ENCODE measurements around the gene ATF1.
"Not testable (repeated sequence)": the region's sequence is repeated elsewhere in the genome, so short reads cannot be mapped to it uniquely, and the experiment has no call there.

ATF1 gene

DNA sequence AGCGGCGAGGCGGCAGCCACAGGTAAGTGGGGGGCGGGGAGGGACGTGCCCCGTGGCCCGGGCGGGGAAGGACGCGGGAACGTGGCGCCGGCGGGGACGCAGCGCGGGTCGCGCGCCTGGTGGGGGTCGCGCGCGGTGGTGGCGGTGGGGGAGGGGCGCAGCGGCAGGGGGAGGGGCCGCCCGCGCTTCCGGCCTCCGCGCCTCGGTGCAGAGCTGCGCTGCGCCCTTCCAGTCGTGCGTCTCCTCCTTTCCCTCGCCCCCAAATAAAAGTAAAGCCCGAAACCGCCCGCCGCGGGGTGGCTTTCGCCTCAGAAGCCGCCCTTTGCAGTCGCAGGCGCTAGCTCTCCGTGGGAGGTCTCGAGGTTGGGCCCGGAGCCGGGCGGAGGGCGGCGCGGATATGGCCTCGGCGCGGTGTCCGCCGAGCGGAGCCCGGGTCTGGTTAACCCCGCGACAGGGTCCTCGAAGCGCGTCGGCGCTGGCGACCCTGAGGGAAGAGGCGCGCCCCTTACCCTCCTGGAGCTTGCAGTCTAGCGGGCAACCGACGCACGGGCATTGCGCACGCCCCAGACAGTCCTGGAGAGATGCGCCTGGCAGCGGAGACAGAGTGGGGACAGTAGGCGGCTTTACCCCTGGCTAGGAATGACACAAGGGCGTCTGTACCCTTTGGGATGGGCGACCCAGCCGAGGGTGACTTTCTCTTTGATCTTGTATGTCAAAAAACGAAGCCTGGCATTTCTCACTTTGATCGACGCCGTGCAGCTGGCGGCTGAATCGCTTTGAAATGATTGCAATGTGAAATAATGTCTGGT lies 589 bp downstream of the ATF1 start:
- peaks cover 17% of the 10 kb centered on the region for H3K4me1 ChIP-seq (ENCODE audit: control insufficient read depth, insufficient read depth, low read length)

GRCh38 chr12:50765095-50765911 lies 1.4 kb downstream of the ATF1 start:
- peak overlapping the region; percentile 69 for H3K9ac ChIP-seq (ENCODE audit: low read length)
- H3K4me1 ChIP-seq (ENCODE audit: control insufficient read depth, insufficient read depth, low read length) = peaks cover 17% of the 10 kb centered on the region
- no peaks in the 10 kb centered on the region for H3K9me3 ChIP-seq (ENCODE audit: control insufficient read depth, low read length)
- peak overlapping the region; percentile 82 for H3K4me3 ChIP-seq (ENCODE audit: low read length)
- H3K36me3 ChIP-seq (ENCODE audit: control insufficient read depth, insufficient read depth, low read length) = no peaks in the 10 kb centered on the region
- H3K27me3 ChIP-seq (ENCODE audit: control insufficient read depth, insufficient read depth, low read length) = no peaks in the 10 kb centered on the region

More for the DNA sequence above, 589 bp downstream of the ATF1 start:
- Histone ChIP-seq H3K9me3 (ENCODE audit: control insufficient read depth, low read length) (no peaks in the 10 kb centered on the region), H3K9ac (ENCODE audit: low read length) (peak overlapping the region; percentile 69), H3K4me3 (ENCODE audit: low read length) (peak overlapping the region; percentile 82), H3K36me3 (ENCODE audit: control insufficient read depth, insufficient read depth, low read length) (no peaks in the 10 kb centered on the region), H3K27me3 (ENCODE audit: control insufficient read depth, insufficient read depth, low read length) (no peaks in the 10 kb centered on the region)

DNA sequence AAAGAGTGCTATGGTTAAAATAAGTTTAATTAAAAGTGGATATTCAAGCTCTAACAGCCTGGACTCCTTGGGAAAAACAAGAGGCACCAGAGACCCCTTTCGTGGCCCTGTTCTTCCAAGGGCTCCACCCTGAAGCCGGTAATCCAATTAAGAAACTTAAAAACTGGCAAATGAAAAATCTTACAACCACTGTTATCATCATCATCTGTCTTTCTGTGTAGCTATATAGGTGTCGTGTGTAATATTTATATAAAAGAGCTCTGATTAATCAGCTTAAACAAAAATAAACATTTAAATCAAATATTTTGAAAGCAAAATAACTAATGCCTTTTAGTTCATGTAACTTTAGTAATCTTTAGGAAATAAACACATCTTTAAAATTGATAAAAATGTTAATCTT lies 4.5 kb downstream of the ATF1 start:
- no peaks in the 10 kb centered on the region for H3K9me3 ChIP-seq (ENCODE audit: control insufficient read depth, low read length)
- no peaks in the 10 kb centered on the region for H3K36me3 ChIP-seq (ENCODE audit: control insufficient read depth, insufficient read depth, low read length)
- peaks cover 17% of the 10 kb centered on the region for H3K4me1 ChIP-seq (ENCODE audit: control insufficient read depth, insufficient read depth, low read length)
- H3K27me3 ChIP-seq (ENCODE audit: control insufficient read depth, insufficient read depth, low read length) = no peaks in the 10 kb centered on the region
- no peak overlapping the region for H3K4me3 ChIP-seq (ENCODE audit: low read length)
- H3K9ac ChIP-seq (ENCODE audit: low read length) = no peak overlapping the region

GRCh38 chr12:50768813-50769212 lies 4.9 kb downstream of the ATF1 start:
- not testable (repeated sequence) for H3K36me3 ChIP-seq (ENCODE audit: control insufficient read depth, insufficient read depth, low read length); H3K27me3 ChIP-seq (ENCODE audit: control insufficient read depth, insufficient read depth, low read length); H3K9me3 ChIP-seq (ENCODE audit: control insufficient read depth, low read length); H3K4me3 ChIP-seq (ENCODE audit: low read length); H3K9ac ChIP-seq (ENCODE audit: low read length)
- peaks cover 17% of the 10 kb centered on the region for H3K4me1 ChIP-seq (ENCODE audit: control insufficient read depth, insufficient read depth, low read length)

DNA sequence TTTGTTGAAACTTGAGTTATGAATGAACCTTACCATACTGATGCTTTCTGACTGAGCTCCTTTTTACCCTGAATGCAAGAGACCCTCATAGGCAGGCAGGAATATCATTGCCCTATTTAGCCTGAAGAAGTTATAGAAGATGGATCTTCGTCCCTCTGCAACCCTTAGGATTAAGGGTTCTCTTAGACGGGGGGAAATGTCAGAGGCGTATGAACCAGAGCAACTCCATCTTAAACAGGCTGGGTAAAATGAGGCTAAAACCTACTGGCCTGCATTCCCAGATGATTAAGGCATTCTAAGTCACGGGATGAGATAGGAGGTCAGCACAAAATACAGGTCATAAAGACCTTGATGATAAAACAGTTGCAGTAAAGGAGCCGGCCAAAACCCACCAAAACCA lies 7.5 kb downstream of the ATF1 start:
- H3K9ac ChIP-seq (ENCODE audit: low read length) = no peak overlapping the region

DNA sequence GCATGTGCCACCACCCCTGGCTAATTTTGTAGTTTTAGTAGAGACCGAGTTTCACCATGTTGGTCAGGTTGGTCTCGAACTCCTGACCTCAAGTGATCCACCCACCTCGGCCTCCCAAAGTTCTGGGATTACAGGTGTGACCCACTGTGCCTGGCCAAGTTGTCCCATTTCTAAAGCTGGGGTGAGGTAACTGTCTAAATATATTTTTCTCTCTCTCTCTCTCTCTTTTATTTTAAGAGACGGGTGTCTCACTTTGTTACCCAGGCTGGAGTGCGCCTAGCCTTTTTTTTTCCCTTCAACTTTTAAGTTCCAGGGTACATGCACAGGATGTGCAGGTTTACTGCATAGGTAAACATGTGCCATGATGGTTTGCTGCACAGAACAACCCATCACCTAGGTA lies 8.6 kb downstream of the ATF1 start:
- H3K27me3 ChIP-seq (ENCODE audit: control insufficient read depth, insufficient read depth, low read length) = no peaks in the 10 kb centered on the region

More for the DNA sequence above, 7.5 kb downstream of the ATF1 start:
- no peaks in the 10 kb centered on the region for H3K36me3 ChIP-seq (ENCODE audit: control insufficient read depth, insufficient read depth, low read length)
- no peak overlapping the region for H3K4me3 ChIP-seq (ENCODE audit: low read length)
- peaks cover 16% of the 10 kb centered on the region for H3K4me1 ChIP-seq (ENCODE audit: control insufficient read depth, insufficient read depth, low read length)
- no peaks in the 10 kb centered on the region for H3K9me3 ChIP-seq (ENCODE audit: control insufficient read depth, low read length)
- no peaks in the 10 kb centered on the region for H3K27me3 ChIP-seq (ENCODE audit: control insufficient read depth, insufficient read depth, low read length)

DNA sequence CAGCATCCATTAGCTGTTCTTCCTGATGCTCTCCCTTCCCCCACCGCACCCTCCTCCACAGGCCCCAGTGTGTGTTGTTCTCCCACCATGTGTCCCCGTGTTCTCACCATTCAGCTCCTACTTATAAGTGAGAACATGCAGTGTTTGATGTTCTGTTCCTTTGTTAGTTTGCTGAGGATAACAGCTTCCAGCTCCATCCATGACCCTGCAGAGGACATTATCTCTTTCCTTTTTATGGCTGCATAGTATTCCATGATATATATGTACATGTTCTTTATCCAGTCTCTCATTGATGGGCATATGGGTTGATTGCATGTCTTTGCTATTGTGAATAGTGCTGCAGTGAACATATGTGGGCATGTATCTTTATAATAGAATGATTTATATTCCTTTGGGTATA lies 9.0 kb downstream of the ATF1 start:
- H3K27me3 ChIP-seq (ENCODE audit: control insufficient read depth, insufficient read depth, low read length) = no peaks in the 10 kb centered on the region
- no peaks in the 10 kb centered on the region for H3K9me3 ChIP-seq (ENCODE audit: control insufficient read depth, low read length)
- peaks cover 16% of the 10 kb centered on the region for H3K4me1 ChIP-seq (ENCODE audit: control insufficient read depth, insufficient read depth, low read length)
- H3K9ac ChIP-seq (ENCODE audit: low read length) = no peak overlapping the region
- H3K36me3 ChIP-seq (ENCODE audit: control insufficient read depth, insufficient read depth, low read length) = no peaks in the 10 kb centered on the region
- H3K4me3 ChIP-seq (ENCODE audit: low read length) = no peak overlapping the region

More for the DNA sequence above, 8.6 kb downstream of the ATF1 start:
- Histone ChIP-seq H3K9ac (ENCODE audit: low read length) (no peak overlapping the region), H3K9me3 (ENCODE audit: control insufficient read depth, low read length) (no peaks in the 10 kb centered on the region), H3K4me3 (ENCODE audit: low read length) (no peak overlapping the region), H3K36me3 (ENCODE audit: control insufficient read depth, insufficient read depth, low read length) (no peaks in the 10 kb centered on the region), H3K4me1 (ENCODE audit: control insufficient read depth, insufficient read depth, low read length) (peaks cover 16% of the 10 kb centered on the region)

GRCh38 chr12:50775251-50775650 lies 11.3 kb downstream of the ATF1 start:
- Histone ChIP-seq H3K36me3 (ENCODE audit: control insufficient read depth, insufficient read depth, low read length) (no peaks in the 10 kb centered on the region), H3K4me1 (ENCODE audit: control insufficient read depth, insufficient read depth, low read length) (peaks cover 5% of the 10 kb centered on the region), H3K9me3 (ENCODE audit: control insufficient read depth, low read length) (no peaks in the 10 kb centered on the region), H3K4me3 (ENCODE audit: low read length) (no peak overlapping the region), H3K9ac (ENCODE audit: low read length) (no peak overlapping the region), H3K27me3 (ENCODE audit: control insufficient read depth, insufficient read depth, low read length) (no peaks in the 10 kb centered on the region)

DNA sequence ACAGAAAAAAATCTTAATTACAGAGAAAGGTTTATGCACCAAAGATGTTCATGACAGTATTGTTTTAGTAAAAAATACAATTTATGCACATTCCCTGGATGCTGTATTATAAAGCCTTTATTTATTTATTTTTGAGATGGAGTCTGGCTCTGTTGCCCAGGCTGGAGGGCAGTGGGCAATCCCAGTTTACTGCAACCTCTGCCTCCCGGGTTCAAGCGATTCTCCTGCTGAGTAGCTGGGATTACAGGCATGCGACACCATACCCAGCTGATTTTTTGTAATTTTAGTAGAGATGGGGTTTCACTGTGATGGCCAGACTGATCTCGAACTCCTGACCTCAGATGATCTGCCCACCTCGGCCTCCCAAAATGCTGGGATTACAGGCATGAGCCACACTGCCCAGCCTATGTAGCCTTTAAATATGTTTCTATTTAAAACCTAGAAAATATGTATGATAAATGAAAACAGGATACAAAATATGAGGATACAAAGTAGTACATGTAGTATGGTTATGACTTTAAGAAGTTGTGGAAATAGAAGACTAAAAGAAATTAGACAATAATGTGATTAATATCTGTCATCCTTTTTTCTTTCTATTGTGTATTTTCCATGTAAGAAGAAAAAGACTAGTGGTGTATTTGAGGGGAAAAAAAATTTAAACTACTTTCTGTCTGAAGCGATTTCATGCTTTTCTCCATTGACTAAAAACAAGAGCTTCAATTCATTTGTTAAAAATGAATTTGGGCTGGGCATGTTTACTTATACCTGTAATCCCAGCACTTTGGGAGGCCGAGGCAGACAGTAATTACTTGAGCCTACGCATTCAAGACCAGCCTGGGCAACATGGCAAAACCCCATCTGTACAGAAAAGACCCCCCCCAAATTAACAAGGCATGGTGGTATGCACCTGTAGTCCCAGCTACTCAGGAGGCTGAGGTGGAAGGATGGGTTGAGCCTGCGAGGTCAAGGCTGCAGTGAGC lies 13.1 kb downstream of the ATF1 start:
- H3K4me3 ChIP-seq (ENCODE audit: low read length) = no peak overlapping the region
- no peaks in the 10 kb centered on the region for H3K36me3 ChIP-seq (ENCODE audit: control insufficient read depth, insufficient read depth, low read length)
- H3K27me3 ChIP-seq (ENCODE audit: control insufficient read depth, insufficient read depth, low read length) = no peaks in the 10 kb centered on the region
- no peak overlapping the region for H3K9ac ChIP-seq (ENCODE audit: low read length)
- H3K4me1 ChIP-seq (ENCODE audit: control insufficient read depth, insufficient read depth, low read length) = peaks cover 5% of the 10 kb centered on the region
- H3K9me3 ChIP-seq (ENCODE audit: control insufficient read depth, low read length) = no peaks in the 10 kb centered on the region

DNA sequence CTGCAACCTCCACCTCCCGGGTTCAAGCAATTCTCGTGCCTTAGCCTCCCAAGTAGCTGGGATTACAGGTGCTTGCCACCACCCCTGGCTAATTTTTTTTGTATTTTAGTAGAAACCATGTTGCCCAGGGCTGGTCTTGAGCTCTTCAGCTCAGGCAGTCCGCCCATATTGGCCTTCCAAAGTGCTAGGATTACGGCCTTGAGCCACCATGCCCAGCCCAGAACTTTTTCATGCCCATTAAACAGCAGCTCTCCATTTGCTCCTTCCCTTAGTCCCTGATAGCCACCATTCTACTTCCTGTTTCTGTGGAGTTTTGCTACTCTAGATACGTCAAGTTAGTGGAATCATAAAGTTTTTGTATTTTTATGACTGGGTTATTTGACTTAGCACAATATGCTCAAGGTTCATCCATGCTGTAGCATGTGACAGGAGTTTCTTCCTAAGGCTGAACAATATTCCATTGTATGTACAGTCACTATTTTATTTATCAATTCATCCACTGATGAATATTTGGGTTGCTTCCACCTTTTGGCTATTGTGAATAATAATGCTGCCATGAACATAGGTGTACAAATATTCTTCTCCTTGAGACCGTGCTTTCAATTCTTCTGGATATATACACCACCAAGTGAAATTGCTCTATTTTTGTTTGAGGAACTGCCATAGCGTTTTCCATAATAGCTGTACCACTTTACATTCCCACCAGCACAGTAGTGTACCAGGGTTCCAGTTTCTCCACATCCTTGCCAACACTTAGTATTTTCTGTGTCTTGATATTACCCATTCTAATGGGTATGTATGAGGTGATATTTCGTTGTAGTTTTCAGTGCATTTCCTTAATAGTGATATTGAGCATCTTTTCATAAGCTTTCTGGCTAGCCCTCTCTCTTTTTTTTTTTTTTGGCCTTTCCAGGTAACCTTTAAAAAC lies 15.0 kb downstream of the ATF1 start:
- H3K9ac ChIP-seq (ENCODE audit: low read length) = no peak overlapping the region
- H3K9me3 ChIP-seq (ENCODE audit: control insufficient read depth, low read length) = no peaks in the 10 kb centered on the region
- no peaks in the 10 kb centered on the region for H3K36me3 ChIP-seq (ENCODE audit: control insufficient read depth, insufficient read depth, low read length)
- H3K4me1 ChIP-seq (ENCODE audit: control insufficient read depth, insufficient read depth, low read length) = peaks cover 5% of the 10 kb centered on the region
- no peak overlapping the region for H3K4me3 ChIP-seq (ENCODE audit: low read length)
- no peaks in the 10 kb centered on the region for H3K27me3 ChIP-seq (ENCODE audit: control insufficient read depth, insufficient read depth, low read length)

- Histone ChIP-seq H3K36me3 (ENCODE audit: control insufficient read depth, insufficient read depth, low read length) (no peaks in the 10 kb centered on the region), H3K9ac (ENCODE audit: low read length) (no peak overlapping the region), H3K9me3 (ENCODE audit: control insufficient read depth, low read length) (no peaks in the 10 kb centered on the region), H3K4me1 (ENCODE audit: control insufficient read depth, insufficient read depth, low read length) (peaks cover 5% of the 10 kb centered on the region), H3K4me3 (ENCODE audit: low read length) (no peak overlapping the region), H3K27me3 (ENCODE audit: control insufficient read depth, insufficient read depth, low read length) (no peaks in the 10 kb centered on the region)
These were observed 16.1 kb downstream of the ATF1 start for GRCh38 chr12:50780013-50780412.
